Measurements from ENCODE around the gene UBTD2.

Gene UBTD2

DNA sequence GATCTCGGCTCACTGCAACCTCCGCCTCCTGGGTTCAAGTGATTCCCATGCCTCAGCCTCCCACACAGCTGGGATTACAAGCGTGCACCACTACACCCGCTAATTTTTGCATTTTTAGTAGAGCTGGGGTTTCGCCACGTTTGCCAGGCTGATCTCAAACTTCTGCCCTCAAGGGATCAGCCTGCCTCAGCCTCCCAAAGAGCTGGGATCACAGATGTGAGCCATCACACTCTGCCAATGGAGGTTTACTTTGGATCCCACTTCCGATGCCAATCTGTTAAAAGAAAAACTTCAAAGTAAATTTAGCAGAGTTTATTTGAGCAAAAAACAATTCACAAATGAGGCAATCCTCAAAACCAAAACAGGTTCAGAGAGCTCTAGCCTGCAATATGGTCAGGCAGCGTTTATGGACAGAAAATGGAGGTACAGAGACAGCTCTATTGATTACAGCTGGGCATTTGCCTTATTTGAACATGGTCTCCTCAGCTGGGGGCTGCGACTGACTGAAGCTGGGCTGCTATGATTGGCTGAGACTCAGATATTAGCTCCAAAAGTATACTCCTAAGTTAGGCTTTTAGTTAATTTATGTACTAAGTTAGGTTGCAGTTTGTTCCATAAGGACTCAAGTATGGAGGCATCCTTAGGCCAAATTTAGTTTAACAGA, 18.6 kb upstream of the UBTD2 start:
- no peak overlapping the region for H2BK120ac ChIP-seq (ENCODE audit: low read depth, low read length)
- H2AK5ac ChIP-seq (ENCODE audit: low read depth, low read length), result no peak overlapping the region

DNA sequence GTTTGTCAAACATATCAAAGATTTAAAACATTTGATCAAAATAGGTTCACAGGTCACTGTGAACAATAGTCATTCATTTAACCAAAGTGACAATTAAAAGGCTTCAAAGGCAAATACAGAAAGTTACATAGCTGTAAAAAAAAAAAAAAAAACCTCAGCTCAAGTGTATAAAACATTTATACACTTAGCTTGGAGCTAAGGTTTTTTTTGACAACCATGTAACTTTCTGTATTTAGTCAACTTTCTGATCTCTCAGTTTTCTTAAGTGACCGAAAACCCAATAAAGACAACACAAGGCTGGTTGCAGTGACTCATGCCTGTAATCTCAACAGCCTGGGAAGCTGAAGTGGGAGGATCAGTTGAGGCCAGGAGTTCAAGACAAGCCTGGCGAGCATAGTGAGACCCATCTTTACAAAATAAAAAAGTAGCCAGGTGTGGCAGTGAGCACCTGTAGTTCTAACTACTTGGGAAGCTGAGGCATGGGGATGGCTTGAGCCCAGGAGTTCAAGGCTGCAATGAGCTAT, 16.4 kb upstream of the UBTD2 start:
- H4K8ac ChIP-seq (ENCODE audit: low read depth, low read length), result no peak overlapping the region
- H3K4me1 ChIP-seq (ENCODE audit: control insufficient read depth in 2 of 2, insufficient read depth in 1 of 2, low read depth in 1 of 2, low read length in 2 of 2), result peaks cover 0 to 3% of the 10 kb centered on the region in 2 donors
- H2AFZ ChIP-seq (ENCODE audit: low read length), result no peak overlapping the region
- H3K4me3 ChIP-seq (ENCODE audit: low read length in 2 of 2), result no peak overlapping the region
- H3K9me3 ChIP-seq (replicated peaks in 1 of 2; ENCODE audit: control insufficient read depth in 2 of 2, insufficient read depth in 1 of 2, low read depth in 1 of 2, low read length in 2 of 2), result no peaks in the 10 kb centered on the region
- no peak overlapping the region for H3K4me2 ChIP-seq (ENCODE audit: insufficient read depth, low read length, poor library complexity, severe bottlenecking)
- no peak overlapping the region for H3K18ac ChIP-seq (ENCODE audit: low read length)
- DNase-seq (ENCODE audit: low spot score), result no peak
- H2BK120ac ChIP-seq (ENCODE audit: low read depth, low read length), result no peak overlapping the region
- no peak overlapping the region for H2AK5ac ChIP-seq (ENCODE audit: low read depth, low read length)
- no peak overlapping the region for H3K4ac ChIP-seq (ENCODE audit: low read length)
- H3K9ac ChIP-seq (ENCODE audit: low read depth, low read length, poor library complexity), result no peak overlapping the region
- H2BK15ac ChIP-seq (ENCODE audit: low read length), result no peak overlapping the region
- H2BK5ac ChIP-seq (ENCODE audit: low read length), result no peak overlapping the region
- no peaks in the 10 kb centered on the region for H3K27me3 ChIP-seq (ENCODE audit: control insufficient read depth in 3 of 3, insufficient read depth in 3 of 3, low read depth in 1 of 3, low read length in 3 of 3)
- H3K79me1 ChIP-seq (ENCODE audit: low read depth, low read length), result no peaks in the 10 kb centered on the region
- no peak overlapping the region for H3K27ac ChIP-seq (replicated peaks; ENCODE audit: low read length)
- no peak overlapping the region for H3K23ac ChIP-seq (ENCODE audit: low read depth, low read length, poor library complexity)
- H4K91ac ChIP-seq (ENCODE audit: low read depth, low read length, poor library complexity), result no peak overlapping the region
- H3K14ac ChIP-seq (ENCODE audit: low read length), result no peak overlapping the region
- no peak overlapping the region for H2BK12ac ChIP-seq (ENCODE audit: low read length)
- no CpG with 5 or more reads among the region's 2 CpGs for WGBS, 2 donors (ENCODE audit: extremely low coverage in 2 of 2, insufficient read length in 2 of 2, insufficient replicate concordance in 1 of 2)
- no peaks in the 10 kb centered on the region for H3K36me3 ChIP-seq (replicated peaks in 1 of 2; ENCODE audit: control insufficient read depth in 2 of 2, insufficient read depth in 2 of 2, low read length in 2 of 2)

More for the DNA sequence above, 18.6 kb upstream of the UBTD2 start:
- H3K4ac ChIP-seq (ENCODE audit: low read length), result no peak overlapping the region
- no peak overlapping the region for H3K23ac ChIP-seq (ENCODE audit: low read depth, low read length, poor library complexity)
- no peak overlapping the region for H4K91ac ChIP-seq (ENCODE audit: low read depth, low read length, poor library complexity)
- H3K4me1 ChIP-seq (ENCODE audit: control insufficient read depth in 2 of 2, insufficient read depth in 1 of 2, low read depth in 1 of 2, low read length in 2 of 2), result peaks cover 0 to 3% of the 10 kb centered on the region in 2 donors
- H3K14ac ChIP-seq (ENCODE audit: low read length), result no peak overlapping the region
- no peak overlapping the region for H4K8ac ChIP-seq (ENCODE audit: low read depth, low read length)
- no peaks in the 10 kb centered on the region for H3K79me1 ChIP-seq (ENCODE audit: low read depth, low read length)
- H3K27ac ChIP-seq (replicated peaks; ENCODE audit: low read length), result no peak overlapping the region
- no peak for DNase-seq (ENCODE audit: low spot score)
- no peak overlapping the region for H3K9ac ChIP-seq (ENCODE audit: low read depth, low read length, poor library complexity)
- WGBS, 2 donors (ENCODE audit: extremely low coverage in 2 of 2, insufficient read length in 2 of 2, insufficient replicate concordance in 1 of 2), result no CpG with 5 or more reads among the region's 9 CpGs
- peak overlapping the region; percentile 19 for H3K18ac ChIP-seq (ENCODE audit: low read length)
- no peaks in the 10 kb centered on the region for H3K27me3 ChIP-seq (ENCODE audit: control insufficient read depth in 3 of 3, insufficient read depth in 3 of 3, low read depth in 1 of 3, low read length in 3 of 3)
- no peaks in the 10 kb centered on the region for H3K36me3 ChIP-seq (replicated peaks in 1 of 2; ENCODE audit: control insufficient read depth in 2 of 2, insufficient read depth in 2 of 2, low read length in 2 of 2)
- H2AFZ ChIP-seq (ENCODE audit: low read length), result peak overlapping the region; percentile 43
- no peak overlapping the region for H3K4me2 ChIP-seq (ENCODE audit: insufficient read depth, low read length, poor library complexity, severe bottlenecking)
- peaks cover 2 to 6% of the 10 kb centered on the region in 2 donors for H3K9me3 ChIP-seq (replicated peaks in 1 of 2; ENCODE audit: control insufficient read depth in 2 of 2, insufficient read depth in 1 of 2, low read depth in 1 of 2, low read length in 2 of 2)
- H2BK15ac ChIP-seq (ENCODE audit: low read length), result no peak overlapping the region
- H3K4me3 ChIP-seq (ENCODE audit: low read length in 2 of 2), result no peak overlapping the region
- no peak overlapping the region for H2BK12ac ChIP-seq (ENCODE audit: low read length)
- H2BK5ac ChIP-seq (ENCODE audit: low read length), result no peak overlapping the region

DNA sequence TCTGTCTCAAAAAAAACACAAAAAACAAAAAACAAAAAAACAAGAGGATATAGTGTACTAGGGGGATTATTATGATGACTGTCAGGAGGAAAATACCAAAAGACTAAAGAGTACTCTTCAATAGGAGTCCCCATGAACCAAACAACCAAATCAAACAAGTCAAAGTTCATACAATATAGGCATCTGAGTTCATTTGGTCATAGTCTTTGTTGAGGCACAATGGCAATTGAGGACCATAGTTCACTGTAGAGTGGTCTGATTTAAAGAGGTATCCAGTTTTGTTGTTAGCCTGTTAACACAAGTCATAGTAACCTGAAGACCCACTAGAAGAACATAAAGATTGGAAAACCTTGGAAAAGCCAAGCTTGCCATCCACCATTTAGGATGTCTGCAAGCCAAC, 11.3 kb upstream of the UBTD2 start:
- Histone ChIP-seq H3K27ac (replicated peaks; ENCODE audit: low read length) (no peak overlapping the region), H3K9ac (ENCODE audit: low read depth, low read length, poor library complexity) (no peak overlapping the region), H2BK120ac (ENCODE audit: low read depth, low read length) (no peak overlapping the region), H2BK12ac (ENCODE audit: low read length) (no peak overlapping the region), H3K4ac (ENCODE audit: low read length) (no peak overlapping the region), H3K27me3 (ENCODE audit: control insufficient read depth in 3 of 3, insufficient read depth in 3 of 3, low read depth in 1 of 3, low read length in 3 of 3) (no peaks in the 10 kb centered on the region), H3K9me3 (replicated peaks in 1 of 2; ENCODE audit: control insufficient read depth in 2 of 2, insufficient read depth in 1 of 2, low read depth in 1 of 2, low read length in 2 of 2) (no peaks in the 10 kb centered on the region), H3K79me1 (ENCODE audit: low read depth, low read length) (no peaks in the 10 kb centered on the region), H4K8ac (ENCODE audit: low read depth, low read length) (no peak overlapping the region), H4K91ac (ENCODE audit: low read depth, low read length, poor library complexity) (no peak overlapping the region), H3K4me3 (ENCODE audit: low read length in 2 of 2) (no peak overlapping the region), H2BK15ac (ENCODE audit: low read length) (no peak overlapping the region), H3K23ac (ENCODE audit: low read depth, low read length, poor library complexity) (no peak overlapping the region), H3K36me3 (replicated peaks in 1 of 2; ENCODE audit: control insufficient read depth in 2 of 2, insufficient read depth in 2 of 2, low read length in 2 of 2) (no peaks in the 10 kb centered on the region), H3K14ac (ENCODE audit: low read length) (no peak overlapping the region), H2AFZ (ENCODE audit: low read length) (no peak overlapping the region), H3K4me2 (ENCODE audit: insufficient read depth, low read length, poor library complexity, severe bottlenecking) (no peak overlapping the region), H3K18ac (ENCODE audit: low read length) (no peak overlapping the region), H3K4me1 (ENCODE audit: control insufficient read depth in 2 of 2, insufficient read depth in 1 of 2, low read depth in 1 of 2, low read length in 2 of 2) (peaks cover 0 to 2% of the 10 kb centered on the region in 2 donors), H2BK5ac (ENCODE audit: low read length) (no peak overlapping the region), H2AK5ac (ENCODE audit: low read depth, low read length) (no peak overlapping the region)
- no peak for DNase-seq (ENCODE audit: low spot score)

DNA sequence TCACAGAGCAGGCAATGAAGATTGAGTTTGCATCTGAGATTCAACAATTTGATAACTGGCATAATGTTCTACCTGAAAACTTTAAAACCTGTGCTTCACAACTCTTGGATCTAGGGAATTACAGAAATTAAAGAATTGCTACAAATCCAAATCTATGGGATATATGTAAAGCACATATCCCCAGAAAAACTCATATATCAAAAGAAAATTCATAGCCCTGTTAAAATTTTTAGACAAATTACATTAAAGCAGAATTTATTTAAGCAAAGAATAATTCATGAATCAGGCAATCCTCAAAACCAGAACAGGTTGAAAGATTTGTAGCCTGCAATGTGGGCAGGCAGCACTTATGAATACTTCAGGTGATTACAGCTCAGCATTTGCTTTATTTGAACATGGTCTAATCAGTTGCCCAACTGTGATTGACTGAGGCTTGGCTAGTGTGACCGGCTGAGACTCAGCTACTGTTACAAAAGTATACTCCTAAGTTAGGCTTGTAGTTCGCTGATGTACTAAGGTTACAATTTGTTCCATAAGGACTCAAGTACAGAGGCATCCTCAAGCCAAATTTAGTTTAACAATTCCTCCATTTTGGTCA, 10.3 kb upstream of the UBTD2 start:
- no peak for DNase-seq (ENCODE audit: low spot score)
- no peak overlapping the region for H2BK12ac ChIP-seq (ENCODE audit: low read length)
- H3K27me3 ChIP-seq (ENCODE audit: control insufficient read depth in 3 of 3, insufficient read depth in 3 of 3, low read depth in 1 of 3, low read length in 3 of 3), result no peaks in the 10 kb centered on the region
- no peak overlapping the region for H3K4ac ChIP-seq (ENCODE audit: low read length)
- H2AK5ac ChIP-seq (ENCODE audit: low read depth, low read length), result no peak overlapping the region
- no peak overlapping the region for H3K4me3 ChIP-seq (ENCODE audit: low read length in 2 of 2)
- no peak overlapping the region for H2AFZ ChIP-seq (ENCODE audit: low read length)
- no peak overlapping the region for H4K91ac ChIP-seq (ENCODE audit: low read depth, low read length, poor library complexity)
- no peak overlapping the region for H2BK5ac ChIP-seq (ENCODE audit: low read length)
- H3K18ac ChIP-seq (ENCODE audit: low read length), result no peak overlapping the region
- H3K4me1 ChIP-seq (ENCODE audit: control insufficient read depth in 2 of 2, insufficient read depth in 1 of 2, low read depth in 1 of 2, low read length in 2 of 2), result peaks cover 0 to 2% of the 10 kb centered on the region in 2 donors
- H3K79me1 ChIP-seq (ENCODE audit: low read depth, low read length), result no peaks in the 10 kb centered on the region
- H3K36me3 ChIP-seq (replicated peaks in 1 of 2; ENCODE audit: control insufficient read depth in 2 of 2, insufficient read depth in 2 of 2, low read length in 2 of 2), result no peaks in the 10 kb centered on the region
- H3K4me2 ChIP-seq (ENCODE audit: insufficient read depth, low read length, poor library complexity, severe bottlenecking), result no peak overlapping the region
- no peak overlapping the region for H3K9ac ChIP-seq (ENCODE audit: low read depth, low read length, poor library complexity)
- H4K8ac ChIP-seq (ENCODE audit: low read depth, low read length), result no peak overlapping the region
- H3K27ac ChIP-seq (replicated peaks; ENCODE audit: low read length), result no peak overlapping the region
- no CpG with 5 or more reads among the region's 2 CpGs for WGBS, 2 donors (ENCODE audit: extremely low coverage in 2 of 2, insufficient read length in 2 of 2, insufficient replicate concordance in 1 of 2)
- no peak overlapping the region for H3K14ac ChIP-seq (ENCODE audit: low read length)
- H3K9me3 ChIP-seq (replicated peaks in 1 of 2; ENCODE audit: control insufficient read depth in 2 of 2, insufficient read depth in 1 of 2, low read depth in 1 of 2, low read length in 2 of 2), result no peaks in the 10 kb centered on the region
- no peak overlapping the region for H2BK15ac ChIP-seq (ENCODE audit: low read length)
- no peak overlapping the region for H3K23ac ChIP-seq (ENCODE audit: low read depth, low read length, poor library complexity)
- H2BK120ac ChIP-seq (ENCODE audit: low read depth, low read length), result no peak overlapping the region
